NCI-H187 treated with DMSO at 0.1 percent for 48 hours (cell line): ENCODE results near the gene PDHX.
"Not testable (repeated sequence)": the region's sequence is repeated elsewhere in the genome, so short reads cannot be mapped to it uniquely, and the experiment has no call there.

Experiments
- DNase-seq: peaks from one replicate; lab custom pipeline; 2025; lab: John Stamatoyannopoulos, UW

PDHX gene

DNA sequence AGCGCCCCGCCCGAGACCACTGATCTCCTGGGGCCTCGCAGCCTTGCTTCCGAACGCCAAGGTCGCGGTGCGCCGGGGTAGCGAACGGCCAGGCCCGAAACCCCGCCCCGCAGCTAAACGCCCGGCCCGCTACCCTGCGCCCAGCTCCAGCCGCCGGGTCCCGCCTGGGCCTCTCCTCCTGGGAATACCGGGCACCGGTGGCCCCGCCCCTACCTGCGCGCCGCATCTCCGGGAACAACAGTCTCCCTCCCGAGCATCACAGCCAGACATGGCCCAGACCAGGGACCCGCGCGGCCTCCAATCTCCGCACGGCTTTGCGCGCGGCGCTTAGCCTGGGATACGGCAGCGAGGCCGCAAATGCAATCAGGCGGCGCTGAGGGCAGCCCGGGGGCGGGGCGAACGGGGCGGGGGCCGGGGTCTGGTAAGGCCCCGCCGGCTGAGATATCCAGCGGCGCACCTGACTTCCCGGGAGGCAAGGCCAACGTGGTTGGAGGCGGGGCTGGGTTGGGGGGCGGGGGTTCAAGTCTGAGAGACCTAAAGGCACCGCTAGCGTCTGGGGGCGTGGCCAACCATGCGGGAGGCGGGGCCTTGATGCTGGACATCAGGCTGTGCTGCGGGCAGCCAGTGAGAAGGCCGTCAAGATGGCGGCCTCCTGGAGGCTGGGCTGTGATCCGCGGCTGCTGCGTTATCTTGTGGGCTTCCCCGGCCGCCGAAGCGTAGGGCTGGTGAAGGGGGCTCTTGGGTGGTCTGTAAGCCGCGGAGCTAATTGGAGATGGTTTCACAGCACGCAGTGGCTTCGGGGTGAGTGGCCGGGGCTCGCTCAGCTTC, at the start of gene PDHX, which contains the start of gene APIP:
TSS of gene PDHX (plus strand) at position 604 of the 828 bp plus-strand sequence. CDS start at position 642, 38 bp downstream.
TSS of gene APIP (minus strand) at position 365 of the 828 bp plus-strand sequence. CDS start at position 270, 95 bp downstream.
- peak; percentile 69 for DNase-seq

DNA sequence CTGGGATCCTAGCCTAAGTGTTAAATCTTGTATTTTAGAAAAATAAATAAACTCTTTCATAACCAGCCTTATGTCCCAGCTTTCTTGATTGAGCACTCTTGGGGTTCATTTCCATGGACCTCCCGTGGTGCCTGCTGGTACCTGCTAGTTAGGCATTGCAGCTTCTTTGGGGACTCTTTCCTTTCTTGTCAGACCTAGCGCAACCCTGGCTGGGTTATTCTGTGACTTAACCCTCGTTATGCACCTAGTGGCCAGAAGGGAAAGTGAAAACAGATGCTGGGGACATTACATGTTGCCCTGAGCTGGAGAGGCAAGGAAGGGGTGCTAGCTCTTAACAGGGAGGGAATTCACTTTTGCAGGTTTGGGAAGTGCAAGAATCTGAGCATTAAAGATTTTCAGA, 47.0 kb upstream of the PDHX start:
- DNase-seq = no peak

DNA sequence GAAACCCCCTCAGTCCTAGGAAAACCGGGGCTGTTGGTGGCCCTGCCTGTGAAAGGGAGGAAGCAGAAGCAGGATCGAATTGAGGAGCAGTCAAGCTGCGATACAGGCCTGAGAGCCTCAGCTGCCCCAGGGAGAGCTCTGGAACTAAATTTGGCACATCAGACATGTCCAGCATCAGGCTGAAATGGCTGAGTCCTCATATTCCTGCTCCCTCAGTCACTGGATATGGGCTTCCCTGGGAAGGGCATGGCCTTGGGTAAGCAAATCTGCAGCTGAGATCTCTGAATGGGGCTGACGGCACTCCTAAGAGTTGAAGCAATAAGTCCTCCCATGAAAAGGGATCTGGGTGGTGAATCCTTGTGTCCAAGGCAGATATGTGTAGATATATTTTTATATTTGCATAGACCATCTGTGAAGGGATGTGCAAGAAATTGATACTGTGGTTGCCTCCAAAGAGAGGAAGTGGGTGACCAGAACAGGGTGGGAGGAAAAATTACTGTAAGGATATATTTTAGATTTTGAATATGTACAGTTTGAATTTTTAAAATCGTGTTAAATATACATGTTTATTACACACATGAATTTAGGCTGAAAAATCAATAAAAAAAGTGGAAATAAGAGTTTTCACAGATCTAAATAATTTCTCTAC, 45.7 kb upstream of the PDHX start:
- DNase-seq = no peak

DNA sequence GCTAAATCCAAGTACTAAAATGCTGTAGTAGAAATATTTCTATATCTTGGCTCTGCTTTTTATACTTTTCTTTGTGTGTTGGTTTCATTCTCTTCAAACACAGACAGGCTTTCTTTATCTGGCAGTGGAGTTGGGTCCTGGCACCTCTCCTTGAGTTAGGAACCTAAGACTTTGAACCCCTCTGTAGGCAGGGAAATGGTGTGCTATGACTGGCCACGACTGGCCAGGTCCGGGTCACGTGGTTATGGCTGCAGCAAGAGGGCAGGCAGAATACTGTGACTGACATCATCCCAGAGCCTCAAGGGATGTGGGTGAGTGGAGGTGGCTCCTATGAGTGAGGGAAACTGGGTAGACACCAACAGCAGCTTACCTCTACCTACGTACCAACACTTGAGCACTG, 42.2 kb upstream of the PDHX start:
- no peak for DNase-seq

DNA sequence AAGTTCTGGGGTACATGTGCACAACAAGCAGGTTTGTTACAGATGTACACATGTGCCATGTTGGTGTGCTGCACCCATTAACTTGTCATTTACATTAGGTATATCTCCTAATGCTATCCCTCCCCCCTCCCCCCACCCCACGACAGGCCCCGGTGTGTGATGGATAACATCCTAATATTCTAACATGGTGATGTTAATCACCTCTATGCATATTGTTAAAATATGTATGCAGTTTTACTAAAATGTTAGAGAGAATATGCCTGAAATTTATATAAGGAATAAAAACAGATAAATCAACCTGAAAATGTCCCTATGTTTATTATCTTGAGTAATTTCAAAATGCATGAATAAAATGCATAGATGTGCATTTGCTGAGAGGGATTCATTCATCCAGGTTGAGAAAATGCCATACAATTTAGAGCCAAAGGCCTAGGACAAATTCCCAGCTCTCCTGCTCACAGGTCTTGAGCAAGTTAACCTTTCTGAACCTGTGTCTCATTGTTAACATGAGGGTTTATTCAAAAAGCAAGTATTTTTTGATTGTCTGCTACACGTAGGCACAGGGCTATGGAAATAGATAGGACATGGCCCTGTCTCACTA, 38.9 kb upstream of the PDHX start:
- DNase-seq = no peak

DNA sequence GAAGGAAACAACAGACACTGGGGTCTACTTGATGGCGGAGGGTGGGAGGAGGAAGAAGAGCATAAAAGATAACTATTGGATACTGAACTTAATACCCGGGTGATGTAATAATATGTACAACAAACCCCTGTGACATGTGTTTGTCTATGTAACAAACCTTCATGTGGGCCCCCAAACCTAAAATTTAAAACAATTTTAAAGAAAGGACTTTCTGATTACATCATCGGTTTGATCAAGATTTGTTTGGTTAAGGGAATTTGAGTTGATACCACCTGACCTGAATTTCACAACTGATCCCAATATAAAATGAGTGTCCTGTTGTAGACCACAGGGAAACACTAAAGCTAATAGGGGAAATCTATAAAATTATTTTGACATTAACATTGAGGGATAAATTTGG, 34.5 kb upstream of the PDHX start:
- no peak for DNase-seq

DNA sequence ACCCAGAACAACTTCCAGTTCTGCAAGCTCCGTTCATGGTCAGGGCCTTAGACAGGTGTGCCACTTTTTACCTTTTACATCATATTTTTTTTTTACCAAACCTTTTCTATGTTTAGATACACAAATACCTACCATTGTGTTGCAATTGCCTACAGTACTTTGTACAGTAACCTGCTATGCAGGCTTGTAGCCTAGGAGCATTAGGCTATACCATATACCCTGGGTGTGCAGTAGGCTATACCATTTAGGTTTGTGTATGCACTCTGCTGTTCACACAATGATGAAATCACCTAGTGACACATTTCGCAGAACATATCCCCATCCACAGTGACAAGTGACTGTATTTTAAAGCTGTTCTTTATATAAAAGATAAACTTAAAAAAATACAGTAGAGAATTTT, 29.8 kb upstream of the PDHX start:
- DNase-seq = no peak

DNA sequence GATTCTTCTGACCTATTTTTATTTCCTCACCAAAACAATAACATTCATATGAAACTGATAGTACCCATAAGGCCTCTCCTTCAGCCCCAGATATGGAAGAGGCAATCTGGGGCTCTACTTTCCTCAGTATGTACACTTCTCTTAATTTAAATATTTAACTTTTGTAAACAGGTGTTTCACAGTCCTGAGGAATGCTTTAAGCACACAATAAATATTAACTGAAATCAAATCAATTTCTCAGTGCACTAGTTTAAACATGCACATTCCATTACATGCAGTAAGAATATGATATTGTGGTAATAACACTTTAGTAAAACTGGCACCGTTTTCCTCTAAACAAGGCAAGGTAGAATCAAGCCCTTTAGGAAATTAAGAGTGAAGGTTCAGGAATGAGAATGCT, 29.2 kb upstream of the PDHX start:
- no peak for DNase-seq

DNA sequence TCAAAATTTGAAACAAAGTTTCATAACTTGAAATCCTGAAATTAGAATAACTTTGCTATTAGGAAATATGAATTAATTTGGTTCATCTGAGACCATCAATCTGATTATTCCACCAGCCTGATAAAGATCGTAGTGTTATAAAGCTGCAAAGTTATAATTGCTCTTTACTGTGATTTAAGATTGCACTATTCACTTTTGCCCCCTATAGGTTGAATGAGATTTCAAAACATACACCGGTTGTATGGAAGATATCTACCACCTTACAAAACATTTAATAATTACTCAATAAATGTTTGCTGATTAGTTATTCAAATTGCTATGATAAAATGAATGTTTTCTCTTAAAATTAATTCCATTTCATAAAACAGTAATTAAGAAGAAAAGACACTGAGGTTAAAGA, 26.3 kb upstream of the PDHX start:
- no peak for DNase-seq

DNA sequence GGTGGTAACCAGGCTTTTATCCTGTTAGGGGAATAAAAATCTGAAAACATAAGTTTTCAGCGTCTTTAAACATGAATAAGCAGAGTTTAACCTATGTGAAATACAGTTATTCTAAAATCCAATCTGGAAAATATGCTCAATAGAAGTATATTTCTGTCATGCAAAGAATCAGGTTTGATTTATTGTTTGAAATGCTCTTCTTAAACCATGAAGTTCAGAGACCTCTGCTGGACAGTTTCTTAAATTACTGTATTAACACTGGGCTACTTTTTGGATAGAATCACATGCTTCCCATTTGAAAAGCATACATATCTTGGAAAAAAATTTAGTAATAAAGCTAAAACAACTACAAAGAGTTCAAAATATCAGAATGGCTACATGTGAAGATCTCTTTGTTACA, 25.6 kb upstream of the PDHX start:
- DNase-seq = no peak

DNA sequence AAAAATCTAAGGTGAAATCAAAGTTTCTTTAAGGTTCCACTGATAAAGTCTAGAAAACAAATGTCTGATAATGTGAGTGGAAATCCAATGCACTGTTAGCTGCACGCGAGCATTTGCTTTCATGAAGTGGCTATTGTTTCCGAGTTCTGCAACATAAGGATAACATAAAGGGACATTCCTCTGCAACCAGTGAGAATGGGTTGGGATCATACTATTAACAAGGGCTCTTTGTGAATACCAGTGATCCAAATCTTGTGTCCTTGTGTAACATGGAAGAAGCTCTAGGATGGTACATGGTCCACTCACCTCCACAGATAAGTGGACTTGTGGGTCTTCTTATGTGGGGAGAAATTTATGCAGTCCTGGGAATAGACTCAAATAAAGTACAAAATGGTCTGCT, 24.8 kb upstream of the PDHX start:
- DNase-seq = no peak

DNA sequence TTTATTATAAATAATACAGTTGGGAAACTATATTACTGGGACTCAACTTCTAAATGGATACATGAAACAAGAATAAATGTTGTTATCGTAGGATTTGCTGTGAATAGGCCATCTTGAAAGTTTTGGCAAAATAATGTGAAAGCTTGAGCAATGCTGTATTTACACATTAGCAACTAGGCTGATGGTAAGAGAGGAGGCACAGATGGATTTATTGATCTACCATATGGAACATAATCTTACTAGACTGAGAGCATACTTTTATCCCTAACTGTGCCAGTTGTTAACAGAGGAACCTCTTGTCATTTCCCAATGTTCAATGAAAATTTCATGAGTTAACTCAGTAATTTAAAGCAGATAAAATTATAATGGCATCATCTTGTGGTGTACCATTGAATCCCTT, 23.0 kb upstream of the PDHX start:
- DNase-seq = no peak

DNA sequence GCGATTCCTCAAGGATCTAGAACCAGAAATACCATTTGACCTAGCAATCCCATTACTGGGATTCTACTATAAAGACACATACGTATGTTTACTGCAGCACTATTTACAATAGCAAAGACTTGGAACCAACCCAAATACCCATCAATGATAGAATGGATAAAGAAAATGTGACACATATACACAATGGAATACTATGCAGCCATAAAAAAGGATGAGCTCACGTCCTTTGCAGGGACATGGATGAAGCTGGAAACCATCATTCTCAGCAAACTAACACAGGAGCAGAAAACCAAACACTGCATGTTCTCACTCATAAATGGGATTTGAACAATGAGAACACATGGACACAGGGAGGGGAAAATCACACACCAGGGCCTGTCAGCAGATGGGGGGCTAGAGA, 20.2 kb upstream of the PDHX start:
- DNase-seq = not testable (repeated sequence)

DNA sequence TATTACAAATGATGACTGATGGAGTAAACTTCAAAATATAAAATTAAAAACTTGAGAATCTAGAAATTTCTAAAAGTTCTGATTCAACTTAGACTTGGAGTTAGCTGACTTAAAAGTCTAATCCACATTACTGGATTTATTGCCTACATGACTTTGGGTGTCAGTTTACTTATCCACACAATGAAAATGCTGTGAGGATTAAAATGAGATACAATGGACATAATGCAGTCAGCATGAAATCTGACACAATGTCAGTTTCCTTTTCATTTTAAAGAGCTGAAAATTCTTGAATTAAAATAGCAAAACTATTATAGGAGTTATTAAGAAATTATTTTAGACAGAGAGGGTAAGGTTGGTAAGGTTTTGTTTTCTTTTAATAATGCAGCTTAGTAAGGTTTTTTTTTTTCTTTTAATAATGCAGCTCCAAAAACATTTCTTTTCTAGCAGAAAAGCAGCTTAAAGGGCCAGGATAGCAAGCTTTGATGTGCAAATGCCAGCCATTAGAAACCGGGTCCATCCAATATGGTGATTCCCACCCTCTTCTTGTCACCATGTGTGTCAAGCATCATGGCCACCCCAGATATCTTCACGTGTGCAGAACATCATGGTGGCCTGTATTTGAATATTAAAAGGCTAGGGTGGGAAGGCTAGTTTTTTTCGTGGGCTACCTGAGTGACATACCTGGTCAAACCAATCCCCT, 19.1 kb upstream of the PDHX start:
- DNase-seq = no peak

DNA sequence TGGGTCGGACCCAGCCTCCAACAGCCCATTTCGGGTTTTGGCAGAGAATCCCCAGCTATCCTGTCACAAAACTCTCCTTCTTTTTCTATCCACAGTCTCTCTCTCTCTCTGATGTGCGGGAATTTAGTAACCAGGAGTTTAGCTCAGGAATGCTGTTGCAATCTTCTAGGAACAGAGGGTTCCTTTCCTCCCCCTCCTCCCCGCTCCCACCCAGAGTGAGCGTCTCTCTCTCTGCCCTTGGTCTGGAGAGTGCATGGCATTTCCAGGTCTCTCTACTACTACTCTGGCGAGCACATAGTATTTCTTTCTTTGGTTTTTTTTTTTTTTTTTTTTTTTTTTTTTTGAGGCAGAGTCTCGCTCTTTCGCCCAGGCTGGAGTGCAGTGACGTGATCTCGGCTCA, 17.9 kb upstream of the PDHX start:
- DNase-seq = no peak

DNA sequence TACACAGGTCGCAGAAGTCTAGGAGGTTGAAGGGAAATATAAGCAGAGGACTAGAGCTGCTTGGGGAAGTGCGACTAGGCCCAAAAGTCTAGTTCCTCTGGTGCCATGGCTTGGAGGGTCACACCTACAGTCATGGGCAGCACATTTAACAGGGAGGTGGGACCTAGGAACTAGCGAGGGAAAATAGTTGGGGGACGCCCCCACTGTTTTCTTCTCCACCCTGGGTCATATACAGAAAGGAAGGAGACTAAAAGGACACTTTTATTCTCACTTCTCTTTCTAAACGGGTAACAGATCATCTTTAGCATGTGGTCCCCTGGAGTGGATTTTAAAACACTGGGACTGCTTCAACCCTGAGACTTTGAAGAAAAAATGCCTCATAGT, 16.8 kb upstream of the PDHX start:
- no peak for DNase-seq

DNA sequence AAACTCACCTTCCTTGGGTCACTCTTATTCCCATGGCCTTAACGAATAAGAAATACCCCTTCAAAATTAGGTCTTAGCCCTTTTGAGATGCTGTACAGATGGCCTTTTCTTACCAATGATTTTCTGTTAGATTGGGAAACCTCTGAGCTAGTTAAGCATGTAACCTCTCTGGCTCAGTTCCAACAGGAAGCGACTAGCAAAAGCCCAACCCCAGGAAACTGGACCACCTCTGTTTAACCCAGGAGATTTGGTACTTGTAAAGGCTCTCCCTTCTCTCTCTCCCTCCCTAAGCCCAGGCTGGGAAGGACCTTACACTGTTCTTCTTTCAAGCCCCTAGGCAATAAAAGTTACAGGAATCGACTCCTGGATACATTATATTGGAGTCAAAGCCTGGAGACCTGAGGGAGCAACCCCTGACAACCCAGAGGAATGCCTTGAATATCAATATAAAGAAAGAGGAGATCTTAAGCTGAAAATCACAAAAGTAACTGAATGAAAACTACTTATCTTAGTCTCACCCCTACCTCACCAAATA, 11.9 kb upstream of the PDHX start:
- no peak for DNase-seq

DNA sequence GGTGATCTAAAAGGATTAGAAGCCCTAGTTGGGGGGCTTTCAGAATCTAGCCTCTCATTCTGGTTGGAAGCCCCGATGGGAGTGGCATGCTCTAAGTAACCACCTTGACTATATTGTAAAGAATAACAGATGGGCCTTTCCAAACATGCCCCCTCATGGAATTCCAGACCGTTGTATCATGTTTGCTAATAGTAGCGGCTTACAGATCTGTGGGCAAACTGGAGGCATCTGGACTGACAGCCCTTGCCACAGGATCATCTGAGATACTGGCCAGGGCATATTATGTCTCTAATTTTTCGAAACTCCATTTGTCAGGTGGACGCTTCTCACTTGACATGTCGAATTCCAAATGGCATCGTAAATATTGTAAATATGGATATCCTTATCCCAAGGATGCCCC, 10.8 kb upstream of the PDHX start:
- DNase-seq = no peak

DNA sequence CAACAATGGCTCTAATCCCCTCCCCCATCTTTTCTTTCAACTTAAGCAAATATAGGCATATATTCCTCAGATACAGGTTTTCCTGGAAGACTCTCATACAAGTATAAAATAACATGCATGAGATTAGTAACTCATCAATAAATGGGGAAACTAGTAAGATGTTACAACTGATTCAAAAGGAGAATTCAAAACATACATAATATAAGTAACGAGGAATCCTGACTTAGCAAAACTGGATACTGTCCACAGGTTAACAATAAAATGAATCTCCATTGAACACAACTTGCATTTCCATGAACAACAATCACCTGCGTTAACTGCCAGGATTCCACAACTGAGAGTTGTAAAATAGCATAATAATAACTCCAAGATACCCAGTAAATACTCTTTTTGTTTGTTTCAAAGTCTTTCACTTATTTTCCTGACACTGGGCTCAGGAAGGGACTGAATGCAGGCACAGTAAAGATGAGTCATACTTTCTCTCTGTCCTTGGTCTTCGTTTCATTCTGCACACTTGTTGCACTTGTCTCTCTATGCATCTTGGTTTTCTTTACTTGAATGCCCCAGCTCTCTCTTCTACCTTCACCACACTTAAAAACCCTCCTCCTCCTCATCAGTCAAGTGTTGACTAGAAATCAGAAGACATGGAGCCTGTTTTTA, 8.4 kb upstream of the PDHX start:
- DNase-seq = no peak

DNA sequence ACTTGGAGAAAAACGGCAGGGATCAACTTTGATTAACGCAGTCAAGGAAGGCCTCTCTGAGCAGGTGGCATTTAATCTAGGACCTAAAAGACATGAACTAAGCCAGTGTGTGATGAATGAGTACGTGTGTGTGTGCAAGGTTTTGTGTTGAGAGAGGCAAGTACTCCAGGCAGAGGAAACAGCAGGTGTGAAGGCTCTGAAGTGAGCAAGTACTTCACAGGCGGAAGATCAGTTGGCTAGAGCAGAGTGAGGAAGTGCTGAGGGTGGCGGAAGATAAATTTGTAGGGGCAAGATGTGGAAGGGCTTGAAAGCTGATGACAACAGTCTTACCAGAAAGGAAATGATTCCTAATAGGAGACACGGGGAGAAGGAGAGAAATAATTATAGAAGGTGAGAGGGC, 7.0 kb upstream of the PDHX start:
- no peak for DNase-seq

DNA sequence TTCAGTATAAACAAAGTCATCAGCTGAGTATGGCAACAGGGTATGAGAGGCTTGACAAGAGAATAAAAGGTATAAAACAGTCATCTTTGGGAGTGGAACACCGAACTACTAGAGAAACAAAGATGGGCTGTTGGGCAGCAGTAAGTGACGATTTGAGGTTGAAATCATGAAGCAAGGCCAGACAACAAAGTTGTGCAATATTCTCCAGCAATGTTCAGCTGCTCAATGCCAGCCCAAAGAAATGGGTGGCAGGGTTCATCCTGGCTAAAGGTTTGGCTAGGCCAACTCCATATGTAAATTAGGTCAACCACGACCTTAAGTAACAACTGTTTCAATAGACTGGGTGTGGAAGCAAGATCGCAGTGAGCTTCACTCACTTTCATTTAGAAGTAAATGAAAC, 6.5 kb upstream of the PDHX start:
- no peak for DNase-seq

DNA sequence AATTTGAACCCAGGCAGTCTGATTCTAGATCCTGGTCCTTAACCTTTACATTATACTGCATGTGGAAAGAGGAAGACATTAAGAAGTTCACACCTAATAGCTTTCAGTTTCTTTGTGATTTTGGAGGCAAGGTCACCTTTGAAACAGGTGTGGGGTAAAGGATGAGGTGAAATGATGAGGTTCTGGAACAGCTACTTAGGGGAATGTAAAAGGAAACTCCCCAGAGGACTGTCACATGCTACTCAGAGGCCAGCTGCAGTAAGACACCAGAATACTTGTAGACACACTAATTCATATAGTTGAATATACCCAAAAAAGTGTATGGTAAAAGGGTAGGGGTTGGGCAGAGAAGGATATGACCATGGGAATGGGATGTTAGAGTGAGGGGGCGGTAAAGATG, 5.6 kb upstream of the PDHX start:
- DNase-seq = no peak
